ENCODE measurements around the gene MYBBP1A.

The MYBBP1A gene

DNA sequence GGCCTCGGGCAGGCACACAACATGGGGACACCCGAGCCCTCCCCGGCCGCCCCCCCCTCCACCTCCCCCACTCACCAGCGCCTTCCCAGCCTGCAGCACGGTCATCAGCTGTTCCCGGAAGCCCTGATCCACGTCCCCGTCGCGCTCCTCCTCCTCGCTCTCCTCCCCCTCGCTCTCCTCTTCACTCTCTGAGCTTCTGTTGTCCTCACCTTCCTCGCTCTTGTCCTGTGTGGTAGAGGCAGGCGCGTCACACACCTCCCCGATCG is 10.3 kb downstream of the MYBBP1A start:
- no peak overlapping the region for H3K27ac ChIP-seq
- TF ChIP-seq, protein P1, sequence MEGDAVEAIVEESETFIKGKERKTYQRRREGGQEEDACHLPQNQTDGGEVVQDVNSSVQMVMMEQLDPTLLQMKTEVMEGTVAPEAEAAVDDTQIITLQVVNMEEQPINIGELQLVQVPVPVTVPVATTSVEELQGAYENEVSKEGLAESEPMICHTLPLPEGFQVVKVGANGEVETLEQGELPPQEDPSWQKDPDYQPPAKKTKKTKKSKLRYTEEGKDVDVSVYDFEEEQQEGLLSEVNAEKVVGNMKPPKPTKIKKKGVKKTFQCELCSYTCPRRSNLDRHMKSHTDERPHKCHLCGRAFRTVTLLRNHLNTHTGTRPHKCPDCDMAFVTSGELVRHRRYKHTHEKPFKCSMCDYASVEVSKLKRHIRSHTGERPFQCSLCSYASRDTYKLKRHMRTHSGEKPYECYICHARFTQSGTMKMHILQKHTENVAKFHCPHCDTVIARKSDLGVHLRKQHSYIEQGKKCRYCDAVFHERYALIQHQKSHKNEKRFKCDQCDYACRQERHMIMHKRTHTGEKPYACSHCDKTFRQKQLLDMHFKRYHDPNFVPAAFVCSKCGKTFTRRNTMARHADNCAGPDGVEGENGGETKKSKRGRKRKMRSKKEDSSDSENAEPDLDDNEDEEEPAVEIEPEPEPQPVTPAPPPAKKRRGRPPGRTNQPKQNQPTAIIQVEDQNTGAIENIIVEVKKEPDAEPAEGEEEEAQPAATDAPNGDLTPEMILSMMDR (conservative IDR thresholded peaks at IDR 0.05) = no peak
- TF ChIP-seq ZFX (IDR thresholded peaks at IDR 0.05) = no peak

DNA sequence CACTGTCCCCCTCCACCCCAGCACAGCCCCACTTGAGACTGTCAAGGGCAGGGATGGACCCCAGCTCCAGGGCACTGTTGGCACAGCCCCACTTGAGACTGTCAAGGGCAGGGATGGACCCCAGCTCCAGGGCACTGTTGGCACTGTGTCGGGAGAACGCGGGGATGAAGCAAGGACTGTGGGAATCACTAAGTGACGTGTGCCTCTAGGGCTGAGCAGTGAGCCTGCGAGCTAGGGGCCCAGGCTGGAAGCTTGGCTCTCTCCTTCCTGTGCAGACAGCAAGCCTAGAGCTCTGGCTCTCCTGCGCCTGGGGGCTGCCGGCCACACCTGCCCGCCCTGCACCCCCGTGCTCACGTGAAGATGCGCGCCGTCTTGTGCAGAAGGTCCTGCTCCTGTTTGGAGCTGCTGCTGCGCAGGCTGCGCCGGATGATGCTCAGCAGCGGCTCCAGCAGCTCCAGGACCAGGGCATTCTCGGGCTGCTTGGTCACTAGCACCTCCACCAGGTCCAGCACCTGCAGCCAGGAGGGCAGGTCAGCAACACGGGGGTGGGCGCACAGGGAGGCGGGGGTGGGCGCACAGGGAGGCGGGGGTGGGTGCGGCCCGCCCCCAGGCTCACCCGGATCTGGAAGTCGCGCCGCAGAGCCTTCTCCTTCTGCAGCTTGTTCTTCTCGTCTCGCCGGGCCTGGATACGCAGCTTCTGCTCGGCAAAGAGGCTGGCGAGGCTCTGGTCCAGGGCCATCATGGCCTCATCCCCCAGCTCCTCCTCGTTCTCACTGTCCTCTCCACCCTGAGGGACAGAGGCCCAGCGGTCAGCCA is 10.8 kb downstream of the MYBBP1A start:
- H3K27ac ChIP-seq = no peak overlapping the region
- no peak for TF ChIP-seq ZFX (IDR thresholded peaks at IDR 0.05)
- TF ChIP-seq, protein P1 (conservative IDR thresholded peaks at IDR 0.05) = no peak

DNA sequence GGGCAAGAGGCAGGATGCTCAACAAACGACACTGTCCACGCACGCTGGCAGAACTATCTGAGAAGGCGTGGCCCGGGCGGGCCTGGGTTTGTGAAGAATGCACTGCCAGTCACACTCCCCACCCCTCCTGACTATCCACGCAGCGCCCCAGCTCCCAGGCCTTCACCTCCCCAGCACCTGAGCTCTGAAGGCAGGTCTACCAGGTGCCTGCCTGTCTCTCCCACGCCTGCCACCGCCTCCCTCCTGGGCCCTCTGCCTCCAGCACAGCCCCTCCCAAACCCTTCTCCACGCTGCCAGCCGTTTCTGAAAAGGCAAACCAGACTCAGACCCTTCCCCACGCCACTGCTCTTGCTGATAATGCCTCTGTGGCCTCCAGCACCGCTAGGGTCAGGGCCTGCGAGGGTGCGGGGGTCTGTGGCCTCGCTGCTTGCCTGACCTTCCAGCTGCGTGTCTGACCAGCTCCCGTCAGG is 11.6 kb downstream of the MYBBP1A start:
- no peak overlapping the region for H3K27ac ChIP-seq
- TF ChIP-seq, protein P1 (conservative IDR thresholded peaks at IDR 0.05) = no peak
- no peak for TF ChIP-seq ZFX (IDR thresholded peaks at IDR 0.05)

DNA sequence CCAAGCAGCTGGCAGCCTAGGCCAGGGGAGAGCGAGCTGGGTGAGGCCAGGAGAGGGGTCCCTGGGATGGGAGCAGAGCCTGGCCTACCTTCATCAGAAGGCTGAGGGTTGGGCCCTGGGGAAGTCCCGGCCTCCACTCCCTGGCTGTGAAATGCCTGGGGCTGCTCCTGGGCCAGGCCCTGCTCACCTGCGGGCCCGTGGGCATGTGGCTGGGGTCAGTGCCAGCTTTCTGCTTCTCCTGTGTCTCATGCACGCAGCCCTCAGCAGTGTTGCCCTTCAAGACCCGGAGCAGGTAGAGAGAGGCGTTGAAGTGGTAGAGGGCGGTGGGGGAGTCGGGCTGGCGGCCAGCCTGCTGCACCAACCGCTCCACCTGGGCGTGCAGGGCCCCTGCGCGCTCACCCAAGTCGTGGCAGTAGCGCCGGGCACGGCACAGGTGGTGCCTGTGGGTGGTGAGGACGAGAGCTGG is 12.4 kb downstream of the MYBBP1A start:
- H3K27ac ChIP-seq = no peak overlapping the region
- no peak for TF ChIP-seq ZFX (IDR thresholded peaks at IDR 0.05)
- TF ChIP-seq, protein P1 (conservative IDR thresholded peaks at IDR 0.05) = no peak

DNA sequence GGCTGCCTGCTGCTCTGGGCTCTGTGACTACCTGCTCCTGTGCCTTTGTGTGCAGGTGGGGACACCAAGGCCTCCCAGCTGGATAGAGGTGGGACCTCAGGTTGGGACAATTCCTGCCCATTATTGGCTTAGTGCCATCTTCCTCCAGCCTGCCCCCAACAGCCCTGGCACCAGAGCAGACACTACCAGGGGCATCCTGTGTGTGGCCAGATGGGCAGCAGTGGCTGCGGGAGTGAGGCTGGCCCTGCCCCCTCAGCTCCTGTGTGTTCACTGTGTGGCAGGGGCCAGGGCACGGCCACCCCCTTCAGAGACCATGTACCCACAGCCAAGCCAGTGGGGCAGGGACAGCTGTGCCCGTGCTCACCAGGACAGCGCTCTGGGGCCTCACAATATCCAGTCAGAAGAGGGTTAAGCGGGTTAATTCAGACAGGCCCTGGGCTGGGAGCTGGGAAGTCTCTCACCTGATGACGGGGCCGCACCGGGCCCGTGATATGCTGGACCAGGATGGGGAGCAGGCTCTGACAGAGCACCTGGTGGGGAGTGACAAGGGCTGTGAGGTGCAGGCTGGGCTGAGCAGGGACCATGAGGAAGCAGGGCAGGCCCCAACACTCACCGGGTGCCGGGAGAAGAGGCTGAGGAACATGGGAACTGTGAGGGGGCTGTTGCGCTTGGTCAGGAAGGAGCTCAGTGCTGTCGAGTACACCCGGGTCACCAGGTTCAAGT is 13.0 kb downstream of the MYBBP1A start:
- H3K27ac ChIP-seq = no peak overlapping the region
- TF ChIP-seq, protein P1 (conservative IDR thresholded peaks at IDR 0.05) = no peak
- no peak for TF ChIP-seq ZFX (IDR thresholded peaks at IDR 0.05)

DNA sequence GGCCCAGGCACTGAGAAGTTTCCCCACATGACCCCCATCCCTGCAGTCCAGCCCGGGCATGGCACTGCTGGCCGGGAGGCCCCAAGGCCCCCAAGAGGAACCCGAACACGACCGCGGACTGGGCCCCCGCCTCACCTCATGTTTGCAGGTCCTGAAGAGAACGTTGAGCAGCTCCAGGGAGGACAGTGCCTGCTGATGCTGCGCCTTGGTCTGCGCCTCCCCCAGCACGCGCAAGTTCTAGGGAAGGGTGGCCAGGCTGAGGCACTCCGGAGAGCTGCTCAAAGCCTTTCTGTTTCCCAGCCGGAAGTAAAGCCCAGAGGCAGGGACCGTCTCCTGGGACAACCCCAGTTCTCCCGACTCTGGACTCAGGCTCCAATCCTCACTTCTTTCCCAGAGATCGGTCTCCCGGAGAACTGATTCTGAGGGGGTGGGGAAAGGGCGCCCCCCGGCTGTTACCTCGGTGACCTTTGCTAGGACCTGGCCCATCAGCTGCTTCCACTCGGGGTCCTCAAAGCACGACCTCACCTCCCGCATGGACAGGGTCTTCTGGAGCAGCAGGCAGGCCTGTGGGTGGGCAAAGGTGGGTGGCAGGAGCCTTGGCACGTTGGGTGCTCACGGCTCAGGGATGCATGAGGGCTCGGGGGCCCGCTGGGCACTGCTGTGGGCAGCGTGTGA is 13.7 kb downstream of the MYBBP1A start:
- TF ChIP-seq, protein P1 (conservative IDR thresholded peaks at IDR 0.05) = no peak
- TF ChIP-seq ZFX (IDR thresholded peaks at IDR 0.05) = no peak
- H3K27ac ChIP-seq = no peak overlapping the region

Measured in C4-2B (cell line).